ENCODE results near the gene CR2. TPM values are rescaled to one million over a fixed set of nuclear protein-coding genes. Genes with fewer than 3 reads are reported as not detected.

The CR2 gene
- total RNA-seq, 4 donors from 2014 or later = 6.4 to 9.4 TPM; not detected in 2

- H3K9me3 ChIP-seq = no peaks in the 10 kb centered on the region
- TF ChIP-seq POLR2AphosphoS5 (IDR thresholded peaks at IDR 0.05) (no peak), POLR2A (IDR thresholded peaks at IDR 0.05) (no peak), EP300 (IDR thresholded peaks at IDR 0.05; ENCODE audit: low read depth) (no peak)
- TF ChIP-seq, protein P1, sequence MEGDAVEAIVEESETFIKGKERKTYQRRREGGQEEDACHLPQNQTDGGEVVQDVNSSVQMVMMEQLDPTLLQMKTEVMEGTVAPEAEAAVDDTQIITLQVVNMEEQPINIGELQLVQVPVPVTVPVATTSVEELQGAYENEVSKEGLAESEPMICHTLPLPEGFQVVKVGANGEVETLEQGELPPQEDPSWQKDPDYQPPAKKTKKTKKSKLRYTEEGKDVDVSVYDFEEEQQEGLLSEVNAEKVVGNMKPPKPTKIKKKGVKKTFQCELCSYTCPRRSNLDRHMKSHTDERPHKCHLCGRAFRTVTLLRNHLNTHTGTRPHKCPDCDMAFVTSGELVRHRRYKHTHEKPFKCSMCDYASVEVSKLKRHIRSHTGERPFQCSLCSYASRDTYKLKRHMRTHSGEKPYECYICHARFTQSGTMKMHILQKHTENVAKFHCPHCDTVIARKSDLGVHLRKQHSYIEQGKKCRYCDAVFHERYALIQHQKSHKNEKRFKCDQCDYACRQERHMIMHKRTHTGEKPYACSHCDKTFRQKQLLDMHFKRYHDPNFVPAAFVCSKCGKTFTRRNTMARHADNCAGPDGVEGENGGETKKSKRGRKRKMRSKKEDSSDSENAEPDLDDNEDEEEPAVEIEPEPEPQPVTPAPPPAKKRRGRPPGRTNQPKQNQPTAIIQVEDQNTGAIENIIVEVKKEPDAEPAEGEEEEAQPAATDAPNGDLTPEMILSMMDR (IDR thresholded peaks at IDR 0.05) = no peak
- intact Hi-C loops (cut with DNase I; ENCODE audit: low total_unique reads) (no loop called here), in situ Hi-C loops (cut with MboI; ENCODE audit: low pct_ligation_motif_present in 1 of 4, low pct_unique_long_range_greater_than_20kb in 1 of 4, low sequenced_read_pairs in 3 of 4) (no loop called here)
- DNase-seq = no peak
- H3K27me3 ChIP-seq = peaks cover 34% of the 10 kb centered on the region
- H3K4me1 ChIP-seq = peaks cover 0 to 13% (median 11%) of the 10 kb centered on the region in 4 donors
- H3K36me3 ChIP-seq = no peaks in the 10 kb centered on the region
- 82 to 86% methylated on average over 2 of the region's 2 CpGs for WGBS, 2 donors (ENCODE audit: low coverage in 1 of 2)
- H3K4me3 ChIP-seq = no peak overlapping the region
- no peak overlapping the region for H3K27ac ChIP-seq
Measured at GRCh38 chr1:207459008-207459407, 4.9 kb downstream of the CR2 start.

DNA sequence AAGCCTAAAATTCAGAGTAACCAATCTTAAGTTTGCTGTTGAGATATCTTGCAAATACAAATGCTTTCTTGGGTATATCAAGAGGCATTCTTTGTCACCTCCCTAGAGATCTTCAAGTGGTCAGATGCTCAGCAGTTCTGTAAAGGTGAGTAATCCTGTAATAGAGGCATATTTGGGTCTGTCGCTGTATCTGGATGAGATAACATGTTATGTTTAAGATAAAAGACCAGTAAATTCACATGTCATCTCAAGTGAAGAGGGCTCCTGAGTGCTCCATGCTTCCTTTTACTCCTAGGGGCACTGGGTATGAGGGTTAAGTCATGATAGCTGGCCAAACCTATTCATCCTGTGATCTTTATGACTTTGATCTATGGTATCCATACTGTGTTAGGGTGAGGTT is 7.5 kb downstream of the CR2 start:
- Histone ChIP-seq H3K4me3 (no peak overlapping the region), H3K27ac (no peak overlapping the region), H3K36me3 (no peaks in the 10 kb centered on the region), H3K9me3 (no peaks in the 10 kb centered on the region), H3K27me3 (peaks cover 23% of the 10 kb centered on the region), H3K4me1 (no peaks in the 10 kb centered on the region)
- TF ChIP-seq POLR2AphosphoS5 (IDR thresholded peaks at IDR 0.05) (no peak), POLR2A (IDR thresholded peaks at IDR 0.05) (no peak), EP300 (IDR thresholded peaks at IDR 0.05; ENCODE audit: low read depth) (no peak)
- TF ChIP-seq, protein P1 (IDR thresholded peaks at IDR 0.05) = no peak
- in situ Hi-C loops (cut with MboI; ENCODE audit: low pct_ligation_motif_present in 1 of 4, low pct_unique_long_range_greater_than_20kb in 1 of 4, low sequenced_read_pairs in 3 of 4) (no loop called here), intact Hi-C loops (cut with DNase I; ENCODE audit: low total_unique reads) (no loop called here)
- WGBS, 2 donors (ENCODE audit: low coverage in 1 of 2) = 73 to 100% methylated on average over 1 of the region's 1 CpG
- no peak for DNase-seq

GRCh38 chr1:207462535-207462934 is 8.4 kb downstream of the CR2 start:
- no peak for DNase-seq
- TF ChIP-seq POLR2A (IDR thresholded peaks at IDR 0.05) (no peak), POLR2AphosphoS5 (IDR thresholded peaks at IDR 0.05) (no peak), EP300 (IDR thresholded peaks at IDR 0.05; ENCODE audit: low read depth) (no peak)
- TF ChIP-seq, protein P1 (IDR thresholded peaks at IDR 0.05) = no peak
- H3K27ac ChIP-seq = no peak overlapping the region
- intact Hi-C loops (cut with DNase I; ENCODE audit: low total_unique reads) = no loop called here
- H3K36me3 ChIP-seq = no peaks in the 10 kb centered on the region
- H3K4me3 ChIP-seq = no peak overlapping the region
- H3K9me3 ChIP-seq = no peaks in the 10 kb centered on the region
- no peaks in the 10 kb centered on the region for H3K4me1 ChIP-seq
- in situ Hi-C loops (cut with MboI; ENCODE audit: low pct_ligation_motif_present in 1 of 4, low pct_unique_long_range_greater_than_20kb in 1 of 4, low sequenced_read_pairs in 3 of 4) = no loop called here
- peaks cover 18% of the 10 kb centered on the region for H3K27me3 ChIP-seq

GRCh38 chr1:207463021-207463420 is 8.9 kb downstream of the CR2 start:
- H3K36me3 ChIP-seq = no peaks in the 10 kb centered on the region
- no peaks in the 10 kb centered on the region for H3K4me1 ChIP-seq
- in situ Hi-C loops (cut with MboI; ENCODE audit: low pct_ligation_motif_present in 1 of 4, low pct_unique_long_range_greater_than_20kb in 1 of 4, low sequenced_read_pairs in 3 of 4) (no loop called here), intact Hi-C loops (cut with DNase I; ENCODE audit: low total_unique reads) (no loop called here)
- H3K4me3 ChIP-seq = no peak overlapping the region
- TF ChIP-seq POLR2A (IDR thresholded peaks at IDR 0.05) (no peak), POLR2AphosphoS5 (IDR thresholded peaks at IDR 0.05) (no peak), EP300 (IDR thresholded peaks at IDR 0.05; ENCODE audit: low read depth) (no peak)
- TF ChIP-seq, protein P1 (IDR thresholded peaks at IDR 0.05) = no peak
- no peak overlapping the region for H3K27ac ChIP-seq
- no peaks in the 10 kb centered on the region for H3K9me3 ChIP-seq
- peaks cover 23% of the 10 kb centered on the region for H3K27me3 ChIP-seq
- DNase-seq = no peak

Measured in transverse colon (tissue), 4 donors.